Stomach (tissue), 9 donors: ENCODE measurements around the gene SORCS2. TPM values are rescaled to one million over a fixed set of nuclear protein-coding genes. Genes with fewer than 3 reads are reported as not detected.

ENCODE experiments used
- DNase-seq, 2 donors: peaks; one replicate each; pipeline versions ENCODE4 v3.0.0 to v3.0.0-alpha.2; 2013 to 2019
- H3K27ac ChIP-seq, 5 donors: fragments of 200-600 bp in 4 of 5; sonication (generic) in 4 of 5; one replicate each; pipeline ENCODE4 v1.5.1; 2013 to 2019; ENCODE audit warnings: mild to moderate bottlenecking in 1 of 5, moderate library complexity in 1 of 5
- H3K27me3 ChIP-seq, 3 donors: fragments of 200-600 bp; sonication (generic); one replicate each; pipeline ENCODE4 v1.5.1; 2017 to 2019; ENCODE audit warnings: mixed run types in 1 of 3
- H3K36me3 ChIP-seq, 4 donors: fragments of 200-600 bp; sonication (generic); 1 replicate in 3 of 4; 2 replicates in 1 of 4; pipeline ENCODE4 v1.5.1; 2016 to 2019
- H3K4me1 ChIP-seq, 4 donors: fragments of 200-600 bp; sonication (generic); one replicate each; pipeline ENCODE4 v1.5.1; 2016 to 2019
- H3K4me3 ChIP-seq, 4 donors: fragments of 200-600 bp; sonication (generic) in 3 of 4; one replicate each; pipeline ENCODE4 v1.5.1; 2016 to 2019; ENCODE audit warnings: mild to moderate bottlenecking in 1 of 4
- H3K9me3 ChIP-seq, 4 donors: fragments of 200-600 bp; sonication (generic); one replicate each; pipeline ENCODE4 v1.5.1; 2016 to 2019
- EP300 ChIP-seq: sonication (generic); formaldehyde crosslinking; IDR thresholded peaks from one replicate; pipeline ENCODE4 v1.6.1; 2017; ENCODE audit warnings: antibody characterized with exemption
- POLR2A ChIP-seq, 4 donors: fragments of 450-650 bp; IDR thresholded peaks; one replicate each; pipeline ENCODE4 v1.6.1; 2016; ENCODE audit warnings: antibody characterized with exemption in 4 of 4, control low read depth in 2 of 4, mild to moderate bottlenecking in 1 of 4, moderate library complexity in 1 of 4
- POLR2AphosphoS5 ChIP-seq, 3 donors: sonication (generic); formaldehyde crosslinking; IDR thresholded peaks; one replicate each; pipeline ENCODE4 v1.6.1; 2016; ENCODE audit warnings: antibody characterized with exemption in 3 of 3
- WGBS, 5 donors: extraction: QIAGEN DNeasy Blood & Tissue Kit in 3 of 5; methylation state at CpG; one replicate each; pipeline versions ENCODE4 v1.1.5 to v1.1.7; 2013 to 2018; 5-methylcytosine and 5-hydroxymethylcytosine counted together
- intact Hi-C: fragments of 100-400 bp; cut with DNase I; formaldehyde crosslinking; loops from one replicate; pipeline ENCODE4 v1.15.1; 2023; ENCODE audit warnings: low total_unique reads
- polyA plus RNA-seq, 3 donors: library from polyadenylated mRNA; stranded (reverse); fragments of 200-250 nt; gene quantifications; one replicate each; pipeline ENCODE4 v1.2.3, GENCODE V29; 2013
- total RNA-seq, 5 donors: library from RNA; depleted of rRNA; stranded (reverse); fragments of >200 nt; gene quantifications; one replicate each; pipeline versions ENCODE4 v1.1.0 to v1.2.3, GENCODE V29; 2014 to 2016
- TF ChIP-seq, protein P1 (sequence below), 7 experiments: fragments of 450-650 bp in 4 of 7; fragments of 200-600 bp in 3 of 7; sonication (generic) in 3 of 7; IDR thresholded peaks; one replicate each; pipeline ENCODE4 v1.5.1; 2016 to 2019; ENCODE audit warnings: antibody characterized with exemption in 7 of 7, control low read depth in 2 of 7, mild to moderate bottlenecking in 1 of 7
- donor health status: healthy with polysubstance abuse.
- donor health status: Bipolar disorder and iron deficiency.
- donor health status: healthy.

SORCS2 gene
- total and polyA plus RNA-seq, 8 donors: under 0.01 to 13.0 (median 0.50) TPM; not detected in 1

DNA sequence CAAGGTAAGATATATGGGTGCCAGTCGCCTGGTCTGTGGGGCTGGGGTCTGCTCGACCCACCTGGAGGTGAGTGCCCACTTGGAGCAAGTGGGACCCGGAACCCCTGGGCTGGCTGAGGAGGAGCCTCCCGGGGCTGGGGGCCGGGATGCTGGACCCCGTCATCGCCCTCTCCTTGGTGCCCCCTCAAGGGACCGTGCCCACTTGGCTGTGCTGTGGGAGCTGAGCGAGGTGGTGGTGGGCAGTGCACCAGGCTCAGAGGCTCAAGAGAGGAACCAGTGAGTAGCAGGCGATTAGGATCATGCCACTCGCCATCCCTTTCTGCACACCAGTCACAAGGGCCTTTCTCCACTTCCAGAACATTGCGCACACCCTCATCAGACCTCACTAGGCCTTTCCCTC lies 446.2 kb downstream of the SORCS2 start:
- Histone ChIP-seq H3K4me1 (peaks cover 0 to 15% (median 9%) of the 10 kb centered on the region in 4 donors), H3K9me3 (no peaks in the 10 kb centered on the region), H3K4me3 (no peak overlapping the region), H3K27me3 (peaks cover 0 to 18% (median 0%) of the 10 kb centered on the region in 3 donors), H3K36me3 (no peaks in the 10 kb centered on the region), H3K27ac (no peak overlapping the region)
- intact Hi-C loops: no loop called here
- TF ChIP-seq, protein P1, sequence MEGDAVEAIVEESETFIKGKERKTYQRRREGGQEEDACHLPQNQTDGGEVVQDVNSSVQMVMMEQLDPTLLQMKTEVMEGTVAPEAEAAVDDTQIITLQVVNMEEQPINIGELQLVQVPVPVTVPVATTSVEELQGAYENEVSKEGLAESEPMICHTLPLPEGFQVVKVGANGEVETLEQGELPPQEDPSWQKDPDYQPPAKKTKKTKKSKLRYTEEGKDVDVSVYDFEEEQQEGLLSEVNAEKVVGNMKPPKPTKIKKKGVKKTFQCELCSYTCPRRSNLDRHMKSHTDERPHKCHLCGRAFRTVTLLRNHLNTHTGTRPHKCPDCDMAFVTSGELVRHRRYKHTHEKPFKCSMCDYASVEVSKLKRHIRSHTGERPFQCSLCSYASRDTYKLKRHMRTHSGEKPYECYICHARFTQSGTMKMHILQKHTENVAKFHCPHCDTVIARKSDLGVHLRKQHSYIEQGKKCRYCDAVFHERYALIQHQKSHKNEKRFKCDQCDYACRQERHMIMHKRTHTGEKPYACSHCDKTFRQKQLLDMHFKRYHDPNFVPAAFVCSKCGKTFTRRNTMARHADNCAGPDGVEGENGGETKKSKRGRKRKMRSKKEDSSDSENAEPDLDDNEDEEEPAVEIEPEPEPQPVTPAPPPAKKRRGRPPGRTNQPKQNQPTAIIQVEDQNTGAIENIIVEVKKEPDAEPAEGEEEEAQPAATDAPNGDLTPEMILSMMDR (IDR thresholded peaks at IDR 0.05): no peak
- TF ChIP-seq EP300: no peak
- TF ChIP-seq POLR2A (IDR thresholded peaks at IDR 0.05): no peak
- no peak for TF ChIP-seq POLR2AphosphoS5 (IDR thresholded peaks at IDR 0.05)
- WGBS, 5 donors: 85 to 95% (median 90%) methylated on average over 8 to 12 of the region's 12 CpGs
- DNase-seq: no peak

DNA sequence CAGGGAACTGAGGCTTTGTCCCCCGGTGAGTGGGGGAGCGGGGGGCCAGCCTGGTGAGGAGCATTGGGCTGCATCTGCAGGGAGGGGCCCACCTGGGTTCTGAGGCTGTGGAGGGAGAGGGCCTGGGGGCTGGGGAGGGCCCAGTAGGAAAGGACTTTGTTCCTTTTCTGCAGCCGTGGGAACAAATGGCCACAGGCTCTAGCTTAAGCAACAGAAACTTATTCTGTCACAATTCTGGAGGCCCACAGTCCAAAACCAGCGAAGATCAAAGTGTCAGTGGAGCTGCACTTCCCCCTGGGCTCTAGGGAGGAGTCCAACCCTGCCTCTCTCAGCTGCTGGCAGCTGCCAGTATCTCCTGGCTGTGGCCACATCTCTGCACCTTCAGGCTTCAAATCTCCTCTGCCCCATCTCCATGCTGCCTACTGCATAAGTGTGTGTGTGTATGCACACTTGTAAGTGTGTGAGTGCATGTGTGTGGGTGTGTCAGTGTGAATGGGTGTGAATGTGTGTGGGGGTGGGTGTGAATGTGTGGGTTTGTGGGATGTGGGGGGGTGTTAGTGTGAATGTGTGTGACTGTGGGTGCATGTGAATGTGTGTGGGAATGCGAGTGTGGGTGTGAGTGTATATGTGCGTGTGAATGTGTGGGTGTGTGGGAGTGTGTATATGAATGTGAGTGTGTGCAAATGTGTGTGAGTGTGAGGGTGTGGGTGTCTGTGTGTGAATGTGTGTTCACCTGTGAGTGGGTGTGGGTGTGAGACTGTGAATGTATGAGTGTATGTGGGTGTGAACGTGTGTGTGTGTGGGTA lies 446.8 kb downstream of the SORCS2 start:
- H3K36me3 ChIP-seq: no peaks in the 10 kb centered on the region
- no peak overlapping the region for H3K4me3 ChIP-seq
- H3K4me1 ChIP-seq: peaks cover 0 to 15% (median 9%) of the 10 kb centered on the region in 4 donors
- H3K27me3 ChIP-seq: peaks cover 0 to 18% (median 0%) of the 10 kb centered on the region in 3 donors
- H3K9me3 ChIP-seq: peaks cover 0 to 6% (median 3%) of the 10 kb centered on the region in 4 donors
- no peak for TF ChIP-seq POLR2AphosphoS5 (IDR thresholded peaks at IDR 0.05)
- no peak for TF ChIP-seq POLR2A (IDR thresholded peaks at IDR 0.05)
- no peak for TF ChIP-seq EP300
- TF ChIP-seq, protein P1 (IDR thresholded peaks at IDR 0.05): no peak
- 78 to 87% (median 84%) methylated on average over 7 of the region's 7 CpGs for WGBS, 5 donors
- no peak overlapping the region for H3K27ac ChIP-seq
- no peak for DNase-seq
- intact Hi-C loops: no loop called here

DNA sequence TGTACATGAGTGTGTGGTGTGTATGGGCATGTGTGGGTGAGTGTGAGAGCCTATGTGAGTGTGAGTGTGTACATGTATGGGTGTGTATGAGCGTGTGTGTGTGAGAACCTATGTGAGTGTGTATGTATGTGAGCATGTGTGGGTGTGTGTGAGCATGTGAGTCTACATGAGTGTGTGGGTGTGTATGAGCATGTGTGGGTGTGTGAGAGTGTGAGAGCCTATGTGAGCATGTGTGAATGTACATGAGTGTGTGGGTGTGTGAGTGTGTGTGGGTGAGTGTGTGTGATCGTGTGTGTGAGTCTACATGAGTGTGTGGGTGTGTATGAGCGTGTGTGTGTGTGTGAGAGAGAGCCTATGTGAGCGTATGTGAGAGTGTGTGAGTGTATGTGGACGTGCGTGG lies 447.8 kb downstream of the SORCS2 start:
- H3K9me3 ChIP-seq: peaks cover 6 to 13% (median 10%) of the 10 kb centered on the region in 4 donors
- no peaks in the 10 kb centered on the region for H3K36me3 ChIP-seq
- intact Hi-C loops: no loop called here
- H3K4me3 ChIP-seq: no peak overlapping the region
- WGBS, 5 donors: 80 to 88% (median 83%) methylated on average over 6 of the region's 6 CpGs
- no peak for TF ChIP-seq POLR2A (IDR thresholded peaks at IDR 0.05)
- TF ChIP-seq POLR2AphosphoS5 (IDR thresholded peaks at IDR 0.05): no peak
- TF ChIP-seq EP300: no peak
- TF ChIP-seq, protein P1 (IDR thresholded peaks at IDR 0.05): no peak
- no peak for DNase-seq
- peaks cover 0 to 18% (median 0%) of the 10 kb centered on the region in 3 donors for H3K27me3 ChIP-seq
- peaks cover 0 to 9% (median 4%) of the 10 kb centered on the region in 4 donors for H3K4me1 ChIP-seq
- no peak overlapping the region for H3K27ac ChIP-seq

DNA sequence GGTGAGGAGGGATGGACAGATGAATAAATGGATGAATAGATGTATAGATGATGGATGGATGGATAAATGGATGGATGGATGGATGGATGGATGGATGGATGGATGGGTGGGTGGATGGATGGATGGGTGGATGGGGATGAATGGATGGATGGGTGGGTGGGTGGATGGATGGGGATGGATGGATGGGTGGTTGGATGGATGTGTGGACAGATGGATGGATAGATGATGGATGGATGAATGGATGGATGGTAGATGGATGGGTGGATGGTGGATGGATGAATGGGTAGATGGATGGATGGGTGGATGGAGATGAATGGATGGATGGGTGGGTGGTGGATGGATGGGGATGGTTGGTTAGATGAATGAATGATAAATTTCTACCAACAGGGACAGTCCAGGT lies 449.4 kb downstream of the SORCS2 start:
- peaks cover 0 to 7% (median 0%) of the 10 kb centered on the region in 3 donors for H3K27me3 ChIP-seq
- TF ChIP-seq POLR2AphosphoS5 (IDR thresholded peaks at IDR 0.05): no peak
- TF ChIP-seq, protein P1 (IDR thresholded peaks at IDR 0.05): no peak
- no peak for TF ChIP-seq EP300
- TF ChIP-seq POLR2A (IDR thresholded peaks at IDR 0.05): no peak

More for the DNA sequence above, 449.4 kb downstream of the SORCS2 start:
- intact Hi-C loops: no loop called here
- H3K27ac ChIP-seq: no peak overlapping the region
- peaks cover 6 to 13% (median 10%) of the 10 kb centered on the region in 4 donors for H3K9me3 ChIP-seq
- H3K36me3 ChIP-seq: no peaks in the 10 kb centered on the region
- H3K4me1 ChIP-seq: no peaks in the 10 kb centered on the region
- DNase-seq: no peak
- no peak overlapping the region for H3K4me3 ChIP-seq
